Stimulated activated naive CD8-positive, alpha-beta T cell treated with anti-CD3 and anti-CD28 coated beads, Interleukin-15, amount 100 ng/mL, for 72 hours (primary cell): ENCODE data around the gene DDA1.

Experiments
- ATAC-seq: fragments of 150-1000 bp; cut with Tn5 transposase; 2 replicates; pipeline ENCODE4 v1.10.0; 2021; ENCODE audit warnings: mild to moderate bottlenecking, moderate library complexity
- DNase-seq, 2 donors: peaks; one replicate each; pipeline ENCODE4 v3.0.0; 2021 to 2022
- H3K27ac Mint-ChIP-seq, 2 donors: one replicate each; pipeline ENCODE4 v1.8.0; 2022; ENCODE audit warnings: mild to moderate bottlenecking in 2 of 2, mixed read lengths in 2 of 2, moderate library complexity in 2 of 2
- H3K27me3 Mint-ChIP-seq: one replicate; pipeline ENCODE4 v1.8.0; 2022; ENCODE audit warnings: mixed read lengths
- H3K4me1 Mint-ChIP-seq: one replicate; pipeline ENCODE4 v1.8.0; 2022; ENCODE audit warnings: mild to moderate bottlenecking, mixed read lengths
- H3K4me3 Mint-ChIP-seq, 2 donors: one replicate each; pipeline ENCODE4 v1.8.0; 2022; ENCODE audit warnings: mild to moderate bottlenecking in 2 of 2, mixed read lengths in 2 of 2, moderate library complexity in 1 of 2
- H3K9me3 Mint-ChIP-seq, 2 donors: one replicate each; pipeline ENCODE4 v1.8.0; 2022; ENCODE audit warnings: mixed read lengths in 2 of 2

Gene DDA1

GRCh38 chr19:17329366-17330261, 20.3 kb downstream of the DDA1 start:
- H3K27ac Mint-ChIP-seq, result peak overlapping the region in 1 of 2 donors; percentile 68

GRCh38 chr19:17330262-17331044, 21.1 kb downstream of the DDA1 start:
- peak overlapping the region in 1 of 2 donors; percentile 2 for H3K4me3 Mint-ChIP-seq
- no peaks in the 10 kb centered on the region for H3K9me3 Mint-ChIP-seq
- peaks cover 13% of the 10 kb centered on the region for H3K27me3 Mint-ChIP-seq
- no peak for DNase-seq
- no peak for ATAC-seq
- peaks cover 63% of the 10 kb centered on the region for H3K4me1 Mint-ChIP-seq
- no peak overlapping the region for H3K27ac Mint-ChIP-seq

More at GRCh38 chr19:17329366-17330261, 20.3 kb downstream of the DDA1 start:
- H3K4me3 Mint-ChIP-seq, result peak overlapping the region; percentile 71
- no peak for DNase-seq
- ATAC-seq, result no peak
- peaks cover 55% of the 10 kb centered on the region for H3K4me1 Mint-ChIP-seq
- peaks cover 13% of the 10 kb centered on the region for H3K27me3 Mint-ChIP-seq
- no peaks in the 10 kb centered on the region for H3K9me3 Mint-ChIP-seq

GRCh38 chr19:17331045-17331558, 21.7 kb downstream of the DDA1 start:
- no peak for DNase-seq

GRCh38 chr19:17332360-17332676, 23.0 kb downstream of the DDA1 start:
- Mint-ChIP-seq H3K4me1 (peaks cover 69% of the 10 kb centered on the region), H3K4me3 (no peak overlapping the region), H3K9me3 (no peaks in the 10 kb centered on the region), H3K27ac (no peak overlapping the region), H3K27me3 (peaks cover 13% of the 10 kb centered on the region)
- DNase-seq, result no peak
- ATAC-seq, result no peak

More at GRCh38 chr19:17331045-17331558, 21.7 kb downstream of the DDA1 start:
- Mint-ChIP-seq H3K9me3 (no peaks in the 10 kb centered on the region), H3K4me3 (no peak overlapping the region), H3K27me3 (peaks cover 13% of the 10 kb centered on the region), H3K27ac (no peak overlapping the region), H3K4me1 (peaks cover 65% of the 10 kb centered on the region)
- ATAC-seq, result no peak

GRCh38 chr19:17332677-17333581, 23.6 kb downstream of the DDA1 start:
- Mint-ChIP-seq H3K4me3 (peak overlapping the region; percentile 35 to 39), H3K27ac (peak overlapping the region in 1 of 2 donors; percentile 54), H3K27me3 (peaks cover 13% of the 10 kb centered on the region), H3K9me3 (no peaks in the 10 kb centered on the region), H3K4me1 (peaks cover 66% of the 10 kb centered on the region)
- no peak for ATAC-seq
- DNase-seq, result peak; percentile 43 to 58

GRCh38 chr19:17333611-17334413, 24.4 kb downstream of the DDA1 start:
- H3K4me3 Mint-ChIP-seq, result peak overlapping the region; percentile 89
- peaks cover 13% of the 10 kb centered on the region for H3K27me3 Mint-ChIP-seq
- peak overlapping the region in 1 of 2 donors; percentile 65 for H3K27ac Mint-ChIP-seq
- DNase-seq (peak; percentile 72 to 84), ATAC-seq (peak; percentile 56)
- peaks cover 66% of the 10 kb centered on the region for H3K4me1 Mint-ChIP-seq
- H3K9me3 Mint-ChIP-seq, result no peaks in the 10 kb centered on the region

GRCh38 chr19:17334414-17335409, 25.3 kb downstream of the DDA1 start, which contains the start of gene ANO8:
Gene ANO8, minus strand, starts transcription at chr19:17334855. Its CDS starts 185 bp downstream, at chr19:17334670.
- Mint-ChIP-seq H3K27me3 (peaks cover 12% of the 10 kb centered on the region), H3K9me3 (no peaks in the 10 kb centered on the region), H3K27ac (peak within 1 kb of the TSS; percentile 59 to 80), H3K4me1 (peaks cover 65% of the 10 kb centered on the region), H3K4me3 (peak within 1 kb of the TSS; percentile 91 to 95)
- peak; percentile 68 for ATAC-seq
- peak; percentile 96 to 97 for DNase-seq

GRCh38 chr19:17335575-17335974, 26.2 kb downstream of the DDA1 start:
- Mint-ChIP-seq H3K4me3 (peak overlapping the region; percentile 91 to 95), H3K9me3 (no peaks in the 10 kb centered on the region), H3K27me3 (peaks cover 4% of the 10 kb centered on the region), H3K4me1 (peaks cover 63% of the 10 kb centered on the region), H3K27ac (no peak overlapping the region)
- DNase-seq (no peak), ATAC-seq (no peak)

GRCh38 chr19:17336872-17337674, 27.7 kb downstream of the DDA1 start, which contains the start of gene GTPBP3:
Gene GTPBP3, plus strand, starts transcription at chr19:17337553. Its CDS starts 59 bp downstream, at chr19:17337612.
- ATAC-seq (peak; percentile 92), DNase-seq (peak; percentile 93 to 96)
- Mint-ChIP-seq H3K27me3 (no peaks in the 10 kb centered on the region), H3K27ac (peak within 1 kb of the TSS; percentile 86 to 96), H3K4me3 (peak within 1 kb of the TSS; percentile 91 to 95), H3K9me3 (no peaks in the 10 kb centered on the region), H3K4me1 (peaks cover 68% of the 10 kb centered on the region)

- ATAC-seq, result peak; percentile 2
- Mint-ChIP-seq H3K9me3 (no peaks in the 10 kb centered on the region), H3K4me3 (peak overlapping the region; percentile 91 to 95), H3K4me1 (peaks cover 60% of the 10 kb centered on the region), H3K27me3 (no peaks in the 10 kb centered on the region), H3K27ac (peak overlapping the region; percentile 80 to 96)
- peak; percentile 32 to 47 for DNase-seq
These were observed 28.5 kb downstream of the DDA1 start for GRCh38 chr19:17337675-17338432.

- DNase-seq (no peak), ATAC-seq (no peak)
- H3K4me3 Mint-ChIP-seq, result peak overlapping the region; percentile 91 to 95
- H3K27ac Mint-ChIP-seq, result peak overlapping the region in 1 of 2 donors; percentile 7
- H3K9me3 Mint-ChIP-seq, result no peaks in the 10 kb centered on the region
- H3K4me1 Mint-ChIP-seq, result peaks cover 53% of the 10 kb centered on the region
- H3K27me3 Mint-ChIP-seq, result no peaks in the 10 kb centered on the region
These were observed 29.2 kb downstream of the DDA1 start for GRCh38 chr19:17338433-17339078.
